ENCODE results near the gene EPHB1.
"Not testable (repeated sequence)": the region's sequence is repeated elsewhere in the genome, so short reads cannot be mapped to it uniquely, and the experiment has no call there.

Gene EPHB1

GRCh38 chr3:134938029-134938525, 143.0 kb downstream of the EPHB1 start:
- in situ Hi-C loops (cut with MboI; ENCODE audit: low sequenced_read_pairs), result no loop called here

- in situ Hi-C loops (cut with MboI; ENCODE audit: low sequenced_read_pairs), result no loop called here
Observed at GRCh38 chr3:134939978-134940377, 144.9 kb downstream of the EPHB1 start.

GRCh38 chr3:134941820-134942219, 146.8 kb downstream of the EPHB1 start:
- in situ Hi-C loops (cut with MboI; ENCODE audit: low sequenced_read_pairs), result no loop called here

GRCh38 chr3:134944429-134944828, 149.4 kb downstream of the EPHB1 start:
- in situ Hi-C loops (cut with MboI; ENCODE audit: low sequenced_read_pairs), result no loop called here

- in situ Hi-C loops (cut with MboI; ENCODE audit: low sequenced_read_pairs), result no loop called here
Observed at GRCh38 chr3:134949150-134949549, 154.1 kb downstream of the EPHB1 start.

- in situ Hi-C loops (cut with MboI; ENCODE audit: low sequenced_read_pairs), result no loop called here
Observed at GRCh38 chr3:134952371-134952770, 157.3 kb downstream of the EPHB1 start.

GRCh38 chr3:134955874-134956273, 160.8 kb downstream of the EPHB1 start:
- in situ Hi-C loops (cut with MboI; ENCODE audit: low sequenced_read_pairs), result no loop called here

GRCh38 chr3:134956395-134956794, 161.3 kb downstream of the EPHB1 start:
- in situ Hi-C loops (cut with MboI; ENCODE audit: low sequenced_read_pairs), result no loop called here

GRCh38 chr3:134956844-134957243, 161.8 kb downstream of the EPHB1 start:
- in situ Hi-C loops (cut with MboI; ENCODE audit: low sequenced_read_pairs), result no loop called here

- in situ Hi-C loops (cut with MboI; ENCODE audit: low sequenced_read_pairs), result no loop called here
Observed at GRCh38 chr3:134959516-134959915, 164.5 kb downstream of the EPHB1 start.

GRCh38 chr3:134964226-134964625, 169.2 kb downstream of the EPHB1 start:
- in situ Hi-C loops (cut with MboI; ENCODE audit: low sequenced_read_pairs), result no loop called here

GRCh38 chr3:134965865-134966481, 170.9 kb downstream of the EPHB1 start:
- in situ Hi-C loops (cut with MboI; ENCODE audit: low sequenced_read_pairs), result no loop called here

- in situ Hi-C loops (cut with MboI; ENCODE audit: low sequenced_read_pairs), result no loop called here
Observed at GRCh38 chr3:134970895-134971294, 175.8 kb downstream of the EPHB1 start.

- in situ Hi-C loops (cut with MboI; ENCODE audit: low sequenced_read_pairs), result no loop called here
Observed at GRCh38 chr3:134971306-134971705, 176.2 kb downstream of the EPHB1 start.

- in situ Hi-C loops (cut with MboI; ENCODE audit: low sequenced_read_pairs), result not testable (repeated sequence)
Observed at GRCh38 chr3:134971907-134972306, 176.8 kb downstream of the EPHB1 start.

GRCh38 chr3:134972836-134973455, 177.9 kb downstream of the EPHB1 start:
- in situ Hi-C loops (cut with MboI; ENCODE audit: low sequenced_read_pairs), result no loop called here

GRCh38 chr3:134974624-134975023, 179.6 kb downstream of the EPHB1 start:
- in situ Hi-C loops (cut with MboI; ENCODE audit: low sequenced_read_pairs), result no loop called here

GRCh38 chr3:134976948-134977347, 181.9 kb downstream of the EPHB1 start:
- in situ Hi-C loops (cut with MboI; ENCODE audit: low sequenced_read_pairs), result no loop called here

GRCh38 chr3:134978658-134979057, 183.6 kb downstream of the EPHB1 start:
- in situ Hi-C loops (cut with MboI; ENCODE audit: low sequenced_read_pairs), result no loop called here

GRCh38 chr3:134985864-134986715, 191.0 kb downstream of the EPHB1 start:
- in situ Hi-C loops (cut with MboI; ENCODE audit: low sequenced_read_pairs), result no loop called here

- in situ Hi-C loops (cut with MboI; ENCODE audit: low sequenced_read_pairs), result no loop called here
Observed at GRCh38 chr3:134988666-134989065, 193.6 kb downstream of the EPHB1 start.

GRCh38 chr3:134991003-134991402, 195.9 kb downstream of the EPHB1 start:
- in situ Hi-C loops (cut with MboI; ENCODE audit: low sequenced_read_pairs), result no loop called here
